Natural killer cell treated with Interleukin-12 subunit alpha and Interleukin-12 subunit beta and Interleukin-15 and Interleukin-18, amount 100 ng/mL, for 72 hours (primary cell): ENCODE data around the gene CARM1. TPM values are rescaled to one million over a fixed set of nuclear protein-coding genes. Genes with fewer than 3 reads are reported as not detected.

ENCODE experiments used
- ATAC-seq, 2 donors: fragments of 150-1000 bp; cut with Tn5 transposase in 1 of 2; sonication (Bioruptor Pico), chemical (Tn5 transposase) in 1 of 2; 2 replicates each; pipeline ENCODE4 v1.10.0; 2021
- DNase-seq: peaks from one replicate; pipeline ENCODE4 v3.0.0; 2022; ENCODE audit warnings: low spot score
- H3K27ac Mint-ChIP-seq, 2 donors: 1 replicate in 1 of 2; 2 replicates in 1 of 2; pipeline ENCODE4 v1.8.0; 2022; ENCODE audit warnings: mixed read lengths in 2 of 2, mild to moderate bottlenecking in 1 of 2, moderate library complexity in 1 of 2
- H3K27me3 Mint-ChIP-seq, 2 donors: 1 replicate in 1 of 2; 2 replicates in 1 of 2; pipeline ENCODE4 v1.8.0; 2022; ENCODE audit warnings: mixed read lengths in 2 of 2
- H3K36me3 Mint-ChIP-seq: one replicate; pipeline ENCODE4 v1.8.0; 2022; ENCODE audit warnings: mixed read lengths
- H3K4me1 Mint-ChIP-seq, 2 donors: 1 replicate in 1 of 2; 2 replicates in 1 of 2; pipeline ENCODE4 v1.8.0; 2022; ENCODE audit warnings: low read depth in 2 of 2, mixed read lengths in 2 of 2, mild to moderate bottlenecking in 1 of 2
- H3K4me3 Mint-ChIP-seq: one replicate; pipeline ENCODE4 v1.8.0; 2022; ENCODE audit warnings: mixed read lengths
- H3K9me3 Mint-ChIP-seq: 2 replicates; pipeline ENCODE4 v1.8.0; 2022; ENCODE audit warnings: mixed read lengths
- total RNA-seq, 2 donors: library from RNA; stranded (reverse); gene quantifications; one replicate each; pipeline ENCODE4 v1.2.3, GENCODE V29; 2022

CARM1 gene
- total RNA-seq, 2 donors from 2014 or later, result 48.4 to 60.0 TPM

DNA sequence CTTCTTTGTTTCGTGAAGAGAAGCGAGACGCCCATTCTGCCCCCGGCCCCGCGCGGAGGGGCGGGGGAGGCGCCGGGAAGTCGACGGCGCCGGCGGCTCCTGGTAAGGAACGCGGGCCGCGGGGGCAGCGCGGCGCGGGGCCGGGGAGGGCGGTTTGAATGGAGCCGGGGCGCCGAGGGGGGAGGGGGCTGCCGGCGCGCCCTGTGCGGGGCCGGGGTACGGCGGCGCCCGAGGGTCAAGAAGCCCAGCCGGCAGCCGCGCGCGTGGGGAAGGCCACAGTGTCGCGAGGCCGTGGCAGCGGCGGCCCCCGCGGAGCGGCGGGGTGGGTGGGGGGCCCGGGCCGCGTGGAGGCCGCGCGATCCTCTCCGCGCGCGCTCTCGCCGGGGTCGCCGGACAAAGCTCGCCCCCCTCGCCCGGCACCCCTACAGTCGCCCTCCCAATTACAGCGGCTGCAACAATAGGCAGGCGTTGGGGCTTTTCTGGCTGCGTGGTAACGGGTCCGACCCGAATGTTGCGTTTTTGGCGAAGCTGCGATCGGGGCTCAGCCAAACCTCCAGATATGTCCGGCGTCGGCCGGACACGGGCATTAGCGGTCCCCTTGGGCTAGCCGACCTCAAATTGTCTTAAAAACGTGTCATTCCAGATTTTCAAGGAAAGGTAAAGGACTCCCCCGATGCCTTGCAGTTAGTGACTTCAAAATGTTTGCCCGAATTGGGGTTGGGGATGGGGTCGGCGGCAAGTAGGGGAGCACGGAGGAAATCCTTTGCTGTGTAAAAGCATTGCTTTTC lies 89.9 kb downstream of the CARM1 start:
- Mint-ChIP-seq H3K36me3 (no peaks in the 10 kb centered on the region), H3K27ac (peak overlapping the region; percentile 81 to 85), H3K27me3 (no peaks in the 10 kb centered on the region), H3K4me1 (peaks cover 28 to 35% of the 10 kb centered on the region in 2 donors), H3K4me3 (peak overlapping the region; percentile 87), H3K9me3 (no peaks in the 10 kb centered on the region)
- ATAC-seq (peak; percentile 62 to 73), DNase-seq (no peak)

DNA sequence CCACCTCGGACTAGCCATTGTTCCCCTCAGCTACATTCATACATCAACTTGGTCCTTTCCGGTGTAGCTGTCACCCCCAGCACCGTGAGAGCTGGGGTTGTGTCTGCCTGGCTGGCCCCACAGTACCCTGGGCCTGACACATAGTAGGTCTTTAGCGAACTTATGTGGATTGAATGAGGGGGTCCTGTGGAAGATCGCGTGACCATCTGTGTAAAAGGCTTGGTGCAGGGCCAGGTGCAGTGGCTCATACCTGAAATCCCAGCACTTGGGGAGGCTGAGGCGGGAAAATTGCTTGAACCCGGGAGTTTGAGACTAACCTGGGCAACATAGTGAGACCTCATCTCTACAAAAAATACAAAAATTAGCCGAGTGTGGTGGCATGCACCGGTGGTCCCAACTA lies 91.5 kb downstream of the CARM1 start:
- peaks cover 28 to 38% of the 10 kb centered on the region in 2 donors for H3K4me1 Mint-ChIP-seq
- ATAC-seq (no peak), DNase-seq (no peak)
- no peaks in the 10 kb centered on the region for H3K9me3 Mint-ChIP-seq
- peak overlapping the region; percentile 87 for H3K4me3 Mint-ChIP-seq
- H3K27ac Mint-ChIP-seq, result no peak overlapping the region
- no peaks in the 10 kb centered on the region for H3K27me3 Mint-ChIP-seq
- no peaks in the 10 kb centered on the region for H3K36me3 Mint-ChIP-seq

DNA sequence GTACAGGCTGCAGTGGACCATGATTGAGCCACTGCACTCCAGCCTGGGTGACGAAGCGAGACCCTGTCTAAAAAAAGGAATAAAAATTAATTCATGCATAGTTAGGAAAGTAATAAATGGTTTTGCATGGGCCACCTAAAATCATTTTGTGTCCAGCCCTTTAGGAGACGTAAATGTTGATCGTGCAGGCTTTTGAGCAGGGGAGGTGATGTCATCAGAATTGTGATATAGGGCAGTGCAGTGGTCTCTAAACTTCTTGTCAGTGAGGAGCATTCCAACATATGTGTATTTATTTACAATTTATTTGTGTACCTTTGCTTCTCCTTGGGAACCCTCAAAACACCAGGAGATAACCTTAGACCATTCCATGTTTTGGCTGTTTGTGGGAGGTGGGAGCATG lies 92.5 kb downstream of the CARM1 start:
- no peaks in the 10 kb centered on the region for H3K9me3 Mint-ChIP-seq
- no peaks in the 10 kb centered on the region for H3K27me3 Mint-ChIP-seq
- peak overlapping the region; percentile 60 to 64 for H3K27ac Mint-ChIP-seq
- no peaks in the 10 kb centered on the region for H3K36me3 Mint-ChIP-seq
- ATAC-seq (no peak), DNase-seq (no peak)
- H3K4me3 Mint-ChIP-seq, result peak overlapping the region; percentile 87
- H3K4me1 Mint-ChIP-seq, result peaks cover 33 to 40% of the 10 kb centered on the region in 2 donors

DNA sequence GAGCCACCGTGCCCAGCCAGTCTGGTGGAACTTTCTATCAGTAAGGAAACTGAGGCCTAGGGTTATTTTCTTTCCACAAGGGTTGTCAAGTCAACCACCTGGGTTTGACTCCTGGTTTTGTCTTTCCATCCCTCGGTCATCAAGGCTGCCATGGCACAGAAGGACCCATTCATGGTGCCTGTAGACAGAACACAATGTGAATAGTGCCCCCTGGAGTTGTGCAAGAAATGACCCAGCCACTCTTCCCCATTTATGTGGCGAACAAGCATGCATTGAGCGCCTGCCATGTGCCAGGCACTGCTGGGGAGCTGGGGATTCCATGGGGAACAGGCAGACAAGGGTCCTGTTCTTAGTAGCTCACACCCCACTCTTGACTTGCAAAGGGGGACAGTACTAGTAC lies 93.5 kb downstream of the CARM1 start:
- peaks cover 37 to 39% of the 10 kb centered on the region in 2 donors for H3K4me1 Mint-ChIP-seq

GRCh38 chr19:10965398-10965797 lies 94.0 kb downstream of the CARM1 start:
- H3K27me3 Mint-ChIP-seq, result no peaks in the 10 kb centered on the region
- ATAC-seq, result no peak
- no peak overlapping the region for H3K4me3 Mint-ChIP-seq
- peaks cover 37 to 39% of the 10 kb centered on the region in 2 donors for H3K4me1 Mint-ChIP-seq
- H3K9me3 Mint-ChIP-seq, result no peaks in the 10 kb centered on the region
- H3K36me3 Mint-ChIP-seq, result no peaks in the 10 kb centered on the region
- no peak for DNase-seq
- no peak overlapping the region for H3K27ac Mint-ChIP-seq

More for the DNA sequence above, 93.5 kb downstream of the CARM1 start:
- Mint-ChIP-seq H3K27me3 (no peaks in the 10 kb centered on the region), H3K4me3 (no peak overlapping the region), H3K36me3 (no peaks in the 10 kb centered on the region), H3K9me3 (no peaks in the 10 kb centered on the region), H3K27ac (no peak overlapping the region)
- no peak for ATAC-seq
- DNase-seq, result no peak

DNA sequence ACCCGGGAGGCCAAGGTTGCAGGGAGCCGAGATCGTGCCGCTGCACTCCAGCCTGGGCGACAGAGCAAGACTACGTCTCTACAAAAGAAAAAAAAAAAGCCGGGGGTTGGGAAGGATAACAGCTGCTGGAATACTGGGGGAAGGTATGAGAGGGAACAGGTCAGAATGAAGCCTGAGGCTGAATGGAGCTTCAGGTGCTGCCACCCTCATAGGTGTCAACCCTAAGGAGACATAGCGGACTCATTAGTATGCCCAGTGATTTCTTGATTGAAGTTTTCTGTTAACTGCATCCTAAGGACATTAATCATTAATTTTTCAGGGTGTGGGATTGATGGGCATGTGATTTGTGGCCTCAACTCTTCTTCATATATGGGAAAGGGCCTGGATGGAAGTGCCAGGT lies 95.5 kb downstream of the CARM1 start:
- peaks cover 33 to 43% of the 10 kb centered on the region in 2 donors for H3K4me1 Mint-ChIP-seq

GRCh38 chr19:10968527-10969135 lies 97.3 kb downstream of the CARM1 start:
- DNase-seq (no peak), ATAC-seq (no peak)
- Mint-ChIP-seq H3K27ac (no peak overlapping the region), H3K4me1 (peaks cover 21 to 34% of the 10 kb centered on the region in 2 donors), H3K4me3 (no peak overlapping the region), H3K36me3 (no peaks in the 10 kb centered on the region), H3K27me3 (no peaks in the 10 kb centered on the region), H3K9me3 (no peaks in the 10 kb centered on the region)

More for the DNA sequence above, 95.5 kb downstream of the CARM1 start:
- H3K9me3 Mint-ChIP-seq, result no peaks in the 10 kb centered on the region
- no peaks in the 10 kb centered on the region for H3K27me3 Mint-ChIP-seq
- no peak overlapping the region for H3K4me3 Mint-ChIP-seq
- no peak overlapping the region for H3K27ac Mint-ChIP-seq
- no peaks in the 10 kb centered on the region for H3K36me3 Mint-ChIP-seq
- DNase-seq, result no peak
- ATAC-seq, result no peak

DNA sequence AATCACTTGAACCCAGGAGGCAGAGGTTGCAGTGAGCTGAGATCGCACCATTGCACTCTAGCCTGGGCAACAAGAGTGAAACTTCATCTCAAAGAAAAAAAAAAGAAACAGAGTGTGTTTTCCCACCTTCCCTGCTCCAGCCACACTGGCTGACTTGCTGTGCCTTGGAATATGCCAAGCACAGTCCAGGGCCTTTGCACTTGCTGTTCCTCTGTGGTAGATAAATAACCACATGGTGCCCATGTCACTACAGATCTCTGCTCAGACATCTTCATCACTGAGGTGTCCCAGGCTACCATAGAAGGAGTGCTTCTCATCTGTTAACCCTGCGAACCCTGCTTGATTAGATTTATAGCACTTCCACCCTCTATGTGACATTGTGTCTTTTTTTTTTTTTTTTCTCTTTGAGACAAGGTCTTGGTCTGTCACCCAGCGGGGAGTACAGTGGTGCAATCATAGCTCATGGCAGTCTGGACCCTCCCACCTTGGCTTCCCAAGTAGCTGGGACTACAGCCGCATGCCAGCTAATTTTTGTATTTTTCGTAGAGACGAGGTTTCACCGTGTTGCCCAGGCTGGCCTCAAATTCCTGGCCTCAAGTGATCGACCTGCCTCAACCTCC lies 99.9 kb downstream of the CARM1 start:
- ATAC-seq (no peak), DNase-seq (no peak)
- Mint-ChIP-seq H3K4me1 (peaks cover 15 to 26% of the 10 kb centered on the region in 2 donors), H3K27me3 (no peaks in the 10 kb centered on the region), H3K36me3 (no peaks in the 10 kb centered on the region), H3K9me3 (no peaks in the 10 kb centered on the region), H3K27ac (no peak overlapping the region), H3K4me3 (no peak overlapping the region)

Other genes with a start within 250 kb of the CARM1 start
- gene SLC44A2, start 246.0 kb upstream of the CARM1 start, total RNA-seq, result 10 to 100 TPM; 63.9 to 67.9 TPM
- gene ILF3, start 217.2 kb upstream of the CARM1 start, total RNA-seq, result 100 to 1,000 TPM; 298 to 579 TPM
- gene QTRT1, start 170.1 kb upstream of the CARM1 start, total RNA-seq, result 100 to 1,000 TPM in 1 of 2 donors, 10 to 100 TPM in 1; 32.0 to 110 TPM
- 100 to 1,000 TPM; 403 to 422 TPM for gene DNM2, start 153.5 kb upstream of the CARM1 start, total RNA-seq
- gene TMED1, start 35.3 kb upstream of the CARM1 start, total RNA-seq, result 10 to 100 TPM; 15.2 to 24.1 TPM
- gene C19orf38, start 23.1 kb upstream of the CARM1 start, total RNA-seq, result 10 to 100 TPM in 1 of 2 donors, 1 to 10 TPM in 1; 2.7 to 12.0 TPM
- 10 to 100 TPM; 33.8 to 37.2 TPM for gene YIPF2, start 57.1 kb downstream of the CARM1 start, total RNA-seq
- gene TIMM29, start 57.3 kb downstream of the CARM1 start, total RNA-seq, result 10 to 100 TPM; 24.9 to 30.2 TPM
- 100 to 1,000 TPM; 118 to 175 TPM for gene SMARCA4, start 89.5 kb downstream of the CARM1 start, total RNA-seq
- gene LDLR, start 217.9 kb downstream of the CARM1 start, total RNA-seq, result 100 to 1,000 TPM; 179 to 194 TPM